H9 (cell line): Measurements from ENCODE around the gene TRIAP1. TPM values are rescaled to one million over a fixed set of nuclear protein-coding genes. Genes with fewer than 3 reads are reported as not detected.

Experiments
- DNase-seq: peaks from one replicate; pipeline ENCODE4 v3.0.0-alpha.2; 2017
- H2AFZ ChIP-seq: one replicate; pipeline ENCODE4 v1.6.1; 2013; ENCODE audit warnings: mild to moderate bottlenecking, low read length, control low read depth, moderate library complexity
- H2AK5ac ChIP-seq: 2 replicates; pipeline ENCODE4 v1.6.1; 2013; ENCODE audit warnings: low read length, control low read depth, mixed read lengths; ENCODE audit not compliant: insufficient read length
- H2BK120ac ChIP-seq: one replicate; pipeline ENCODE4 v1.6.1; 2013; ENCODE audit warnings: low read depth, mild to moderate bottlenecking, low read length, control low read depth, inconsistent platforms; ENCODE audit not compliant: poor library complexity, severe bottlenecking
- H2BK12ac ChIP-seq: 2 replicates; pipeline ENCODE4 v1.6.1; 2013; ENCODE audit warnings: low read length, control low read depth, mixed read lengths, low read depth; ENCODE audit not compliant: insufficient read length
- H2BK15ac ChIP-seq: 2 replicates; pipeline ENCODE4 v1.6.1; 2013; ENCODE audit warnings: low read depth, low read length, control low read depth
- H2BK20ac ChIP-seq: one replicate; pipeline ENCODE4 v1.6.1; 2013; ENCODE audit warnings: low read depth, mild to moderate bottlenecking, low read length, control low read depth, inconsistent platforms; ENCODE audit not compliant: poor library complexity, severe bottlenecking
- H2BK5ac ChIP-seq: 2 replicates; pipeline ENCODE4 v1.6.1; 2013; ENCODE audit warnings: low read length, control low read depth, mixed read lengths; ENCODE audit not compliant: insufficient read length
- H3K14ac ChIP-seq: 2 replicates; pipeline ENCODE4 v1.6.1; 2013; ENCODE audit warnings: low read length, control low read depth; ENCODE audit not compliant: insufficient read depth
- H3K18ac ChIP-seq: 2 replicates; pipeline ENCODE4 v1.6.1; 2013; ENCODE audit warnings: low read depth, mild to moderate bottlenecking, mixed read lengths, low read length, control low read depth; ENCODE audit not compliant: insufficient read length
- H3K23ac ChIP-seq: 2 replicates; pipeline ENCODE4 v1.6.1; 2013; ENCODE audit warnings: low read length, control low read depth, mixed read lengths, low read depth; ENCODE audit not compliant: insufficient read length
- H3K23me2 ChIP-seq: 2 replicates; pipeline ENCODE4 v1.6.1; 2013; ENCODE audit warnings: low read depth, mild to moderate bottlenecking, mixed read lengths, low read length, control low read depth; ENCODE audit not compliant: insufficient read length, poor library complexity, severe bottlenecking
- H3K27ac ChIP-seq: 2 replicates; pipeline ENCODE4 v1.5.1; 2013; ENCODE audit warnings: low read length, control low read depth, mixed read lengths, low read depth; ENCODE audit not compliant: insufficient read length
- H3K27me3 ChIP-seq: 2 replicates; pipeline ENCODE4 v1.6.1; 2013; ENCODE audit warnings: low read length, control low read depth, inconsistent platforms; ENCODE audit not compliant: insufficient read depth
- H3K4ac ChIP-seq: 2 replicates; pipeline ENCODE4 v1.6.1; 2013; ENCODE audit warnings: low read depth, mild to moderate bottlenecking, control low read depth, inconsistent platforms, low read length, moderate library complexity
- H3K4me1 ChIP-seq: 2 replicates; pipeline ENCODE4 v1.6.1; 2013; ENCODE audit warnings: low read length, control low read depth, inconsistent platforms; ENCODE audit not compliant: insufficient read depth
- H3K4me2 ChIP-seq: 2 replicates; pipeline ENCODE4 v1.6.1; 2013; ENCODE audit warnings: low read length, control low read depth, mixed read lengths; ENCODE audit not compliant: insufficient read length, insufficient read depth
- H3K56ac ChIP-seq: 2 replicates; pipeline ENCODE4 v1.6.1; 2013; ENCODE audit warnings: low read depth, mild to moderate bottlenecking, mixed read lengths, low read length, control low read depth; ENCODE audit not compliant: insufficient read length
- H3K79me1 ChIP-seq: 2 replicates; pipeline ENCODE4 v1.6.1; 2013; ENCODE audit warnings: low read depth, mild to moderate bottlenecking, moderate library complexity, low read length, control low read depth, inconsistent platforms; ENCODE audit not compliant: insufficient read depth, poor library complexity, severe bottlenecking
- H3K79me2 ChIP-seq: 2 replicates; pipeline ENCODE4 v1.6.1; 2013; ENCODE audit warnings: low read length, control low read depth, inconsistent platforms; ENCODE audit not compliant: insufficient read depth
- H3K9ac ChIP-seq: 2 replicates; pipeline ENCODE4 v1.6.1; 2013; ENCODE audit warnings: low read length, control low read depth, mixed read lengths; ENCODE audit not compliant: insufficient read length; ENCODE audit errors: extremely low read depth
- H3K9me3 ChIP-seq: one replicate; pipeline ENCODE4 v1.6.1; 2013; ENCODE audit warnings: low read depth, low read length, inconsistent platforms; ENCODE audit not compliant: control insufficient read depth
- H3T11ph ChIP-seq: one replicate; pipeline ENCODE4 v1.6.1; 2013; ENCODE audit warnings: mild to moderate bottlenecking, low read length, control low read depth, inconsistent platforms
- H4K20me1 ChIP-seq: one replicate; pipeline ENCODE4 v1.6.1; 2013; ENCODE audit not compliant: control insufficient read depth, insufficient read length, insufficient read depth
- H4K5ac ChIP-seq: 2 replicates; pipeline ENCODE4 v1.6.1; 2013; ENCODE audit warnings: low read depth, mild to moderate bottlenecking, mixed read lengths, low read length, control low read depth; ENCODE audit not compliant: insufficient read length
- H4K8ac ChIP-seq: replicated peaks from 2 replicates; pipeline ENCODE4 v1.6.1; 2013; ENCODE audit warnings: low read length, control low read depth, mixed read lengths, low read depth; ENCODE audit not compliant: insufficient read length
- H4K91ac ChIP-seq: 2 replicates; pipeline ENCODE4 v1.6.1; 2013; ENCODE audit warnings: low read depth, mild to moderate bottlenecking, moderate library complexity, mixed read lengths, low read length, control low read depth; ENCODE audit not compliant: insufficient read length
- H3K27ac Mint-ChIP-seq, 3 experiments: 2 replicates in 2 of 3; 3 replicates in 1 of 3; pipeline ENCODE4 v1.8.0; 2020 to 2021; ENCODE audit warnings: mixed read lengths in 3 of 3, mild to moderate bottlenecking in 1 of 3, moderate library complexity in 1 of 3
- H3K27me3 Mint-ChIP-seq: 2 replicates; pipeline ENCODE4 v1.8.0; 2021; ENCODE audit warnings: low read depth, mild to moderate bottlenecking, moderate library complexity, mixed read lengths
- H3K36me3 Mint-ChIP-seq, 3 experiments: 2 replicates in 2 of 3; 3 replicates in 1 of 3; pipeline ENCODE4 v1.8.0; 2020 to 2021; ENCODE audit warnings: low read depth in 3 of 3, mixed read lengths in 3 of 3; ENCODE audit not compliant: insufficient read depth in 1 of 3
- H3K4me1 Mint-ChIP-seq, 2 experiments: 2 replicates each; pipeline ENCODE4 v1.8.0; 2020; ENCODE audit warnings: mixed read lengths in 2 of 2
- H3K4me3 Mint-ChIP-seq, 2 experiments: 2 replicates in 1 of 2; 3 replicates in 1 of 2; pipeline ENCODE4 v1.8.0; 2020 to 2021; ENCODE audit warnings: mild to moderate bottlenecking in 2 of 2, mixed read lengths in 2 of 2, moderate library complexity in 1 of 2
- H3K9me3 Mint-ChIP-seq, 2 experiments: 2 replicates in 1 of 2; 3 replicates in 1 of 2; pipeline ENCODE4 v1.8.0; 2020; ENCODE audit warnings: mild to moderate bottlenecking in 2 of 2, mixed read lengths in 2 of 2, moderate library complexity in 1 of 2
- WGBS: extraction: QIAGEN DNeasy Blood & Tissue Kit; methylation state at CpG from one replicate; pipeline ENCODE4 v1.1.7; 2013; ENCODE audit warnings: missing lambda C conversion rate, low lambda C conversion rate, mixed read lengths; ENCODE audit not compliant: insufficient read length; ENCODE audit errors: extremely low coverage; 5-methylcytosine and 5-hydroxymethylcytosine counted together
- total RNA-seq: library from RNA; stranded (reverse); gene quantifications from 2 replicates; pipeline ENCODE4 v1.2.1, GENCODE V29; 2021
- TF ChIP-seq, protein P1 (sequence below): fragments of 200-600 bp; sonication (generic); conservative IDR thresholded peaks from 3 replicates; pipeline ENCODE4 v1.8.0; 2021; ENCODE audit warnings: antibody characterized with exemption, mild to moderate bottlenecking

TRIAP1 gene
- total RNA-seq, 1 experiment from 2014 or later: 70.4 TPM

DNA sequence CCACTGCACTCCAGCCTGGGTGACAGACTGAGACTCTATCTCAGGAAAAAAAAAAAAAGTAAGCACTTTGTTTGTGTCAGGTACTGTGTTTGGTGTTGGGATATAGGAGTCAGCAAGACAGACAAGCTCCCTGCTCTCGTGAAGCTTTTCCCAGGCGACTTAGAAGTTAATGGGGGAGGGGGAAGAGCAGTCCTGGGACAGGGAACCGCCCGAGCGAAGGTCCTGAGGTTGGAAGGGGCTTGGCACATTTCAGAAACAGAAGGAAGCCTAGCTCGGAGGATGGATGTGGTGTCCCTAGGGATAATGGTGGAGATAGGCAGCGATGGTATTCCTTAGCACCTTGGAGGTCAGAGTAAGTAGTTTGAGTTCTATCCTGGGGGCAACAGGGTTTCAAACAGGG, 16.8 kb downstream of the TRIAP1 start:
- no CpG with 5 or more reads among the region's 7 CpGs for WGBS
- H3K36me3 Mint-ChIP-seq: no peaks in the 10 kb centered on the region
- H3K4me1 ChIP-seq: no peaks in the 10 kb centered on the region; the same call in 1 of the 2 replicates

More for the DNA sequence above, 16.8 kb downstream of the TRIAP1 start:
- Histone ChIP-seq H3K79me1 (no peaks in the 10 kb centered on the region), H2AFZ (no peak overlapping the region), H3K27me3 (no peaks in the 10 kb centered on the region), H2BK5ac (no peak overlapping the region), H4K91ac (no peak overlapping the region), H3K23ac (no peak overlapping the region), H4K20me1 (no peaks in the 10 kb centered on the region), H3K14ac (no peak overlapping the region), H3K9me3 (no peaks in the 10 kb centered on the region), H3K18ac (no peak overlapping the region), H3K79me2 (no peaks in the 10 kb centered on the region), H3K9ac (no peak overlapping the region), H2BK120ac (no peak overlapping the region), H2BK20ac (no peak overlapping the region), H3K4ac (no peak overlapping the region), H4K8ac (no peak overlapping the region), H2BK15ac (no peak overlapping the region), H2AK5ac (no peak overlapping the region), H3K56ac (no peak overlapping the region), H3T11ph (no peak overlapping the region), H3K4me2 (no peak overlapping the region), H3K27ac (no peak overlapping the region), H2BK12ac (peak overlapping the region; percentile 88), H3K23me2 (no peaks in the 10 kb centered on the region), H4K5ac (no peak overlapping the region)
- H3K9me3 Mint-ChIP-seq: no peaks in the 10 kb centered on the region
- TF ChIP-seq, protein P1, sequence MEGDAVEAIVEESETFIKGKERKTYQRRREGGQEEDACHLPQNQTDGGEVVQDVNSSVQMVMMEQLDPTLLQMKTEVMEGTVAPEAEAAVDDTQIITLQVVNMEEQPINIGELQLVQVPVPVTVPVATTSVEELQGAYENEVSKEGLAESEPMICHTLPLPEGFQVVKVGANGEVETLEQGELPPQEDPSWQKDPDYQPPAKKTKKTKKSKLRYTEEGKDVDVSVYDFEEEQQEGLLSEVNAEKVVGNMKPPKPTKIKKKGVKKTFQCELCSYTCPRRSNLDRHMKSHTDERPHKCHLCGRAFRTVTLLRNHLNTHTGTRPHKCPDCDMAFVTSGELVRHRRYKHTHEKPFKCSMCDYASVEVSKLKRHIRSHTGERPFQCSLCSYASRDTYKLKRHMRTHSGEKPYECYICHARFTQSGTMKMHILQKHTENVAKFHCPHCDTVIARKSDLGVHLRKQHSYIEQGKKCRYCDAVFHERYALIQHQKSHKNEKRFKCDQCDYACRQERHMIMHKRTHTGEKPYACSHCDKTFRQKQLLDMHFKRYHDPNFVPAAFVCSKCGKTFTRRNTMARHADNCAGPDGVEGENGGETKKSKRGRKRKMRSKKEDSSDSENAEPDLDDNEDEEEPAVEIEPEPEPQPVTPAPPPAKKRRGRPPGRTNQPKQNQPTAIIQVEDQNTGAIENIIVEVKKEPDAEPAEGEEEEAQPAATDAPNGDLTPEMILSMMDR: no peak
- DNase-seq: no peak
- H3K27me3 Mint-ChIP-seq: peaks cover 2% of the 10 kb centered on the region; the same call in 1 of the 2 replicates
- H3K4me1 Mint-ChIP-seq: peaks cover 15 to 17% of the 10 kb centered on the region in 2 experiments
- no peak overlapping the region; a peak in 1 of 5 replicates for H3K4me3 Mint-ChIP-seq
- no peak overlapping the region; a peak in 2 of 7 replicates for H3K27ac Mint-ChIP-seq
